ENCODE data around the gene CELF3. TPM values are rescaled to one million over a fixed set of nuclear protein-coding genes. Genes with fewer than 3 reads are reported as not detected.
A peak's percentile ranks its signal among the peaks of the same experiment; 100 is the strongest.

Gene CELF3
- total and polyA plus RNA-seq, 2 of the 13 experiments (the other 11 are each of a cell fraction or from before 2014, with no cell fraction given) = not detected

DNA sequence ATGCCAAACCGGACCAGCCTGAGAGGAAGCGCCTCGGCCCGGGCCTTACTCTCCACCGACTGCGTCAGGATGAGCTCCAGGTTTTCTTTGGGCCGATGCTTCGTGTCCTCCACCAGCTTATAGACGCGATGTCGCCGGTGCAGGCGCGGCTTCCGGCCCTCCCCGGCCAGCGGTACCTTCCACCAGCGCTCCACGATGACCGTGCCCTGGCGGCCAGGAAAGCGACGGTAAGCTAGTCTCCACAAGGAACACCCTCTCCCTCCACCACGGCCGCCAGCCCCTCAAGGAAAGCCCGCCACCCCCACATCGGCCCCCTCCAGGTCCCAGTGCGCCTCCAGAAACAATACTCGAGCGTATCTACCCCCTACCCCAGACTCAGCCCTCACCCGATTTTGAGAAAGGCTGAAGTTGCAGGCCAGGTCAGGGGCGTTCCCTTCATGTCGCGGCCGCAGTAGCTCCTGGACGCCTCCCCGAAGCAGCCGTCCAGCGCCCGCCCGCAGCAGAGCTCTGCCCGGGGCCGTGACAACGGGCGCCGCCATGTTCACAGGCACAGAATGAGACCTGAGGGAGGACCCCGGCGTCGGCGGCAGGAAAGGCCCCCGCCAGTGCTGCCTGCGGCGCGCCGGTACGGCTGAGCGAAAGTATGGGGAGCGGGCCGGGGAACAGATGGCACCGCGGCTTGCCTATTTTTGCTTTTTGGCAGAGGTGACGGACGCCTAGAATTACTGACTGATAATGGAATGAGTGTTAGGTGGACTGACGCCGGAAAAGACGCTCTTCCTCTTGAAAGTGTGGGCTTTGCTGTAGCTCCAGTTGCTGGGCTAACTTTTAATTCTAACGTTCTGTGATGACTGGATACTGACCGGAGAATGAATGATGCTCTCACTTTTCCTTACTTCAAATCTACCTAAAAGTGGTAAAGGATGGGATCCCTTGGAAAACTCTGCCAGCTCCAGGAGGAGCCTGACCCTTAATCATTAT is 46.6 kb upstream of the CELF3 start, which contains the start of gene MRPL9 (continued):
- TF ChIP-seq, protein P1, sequence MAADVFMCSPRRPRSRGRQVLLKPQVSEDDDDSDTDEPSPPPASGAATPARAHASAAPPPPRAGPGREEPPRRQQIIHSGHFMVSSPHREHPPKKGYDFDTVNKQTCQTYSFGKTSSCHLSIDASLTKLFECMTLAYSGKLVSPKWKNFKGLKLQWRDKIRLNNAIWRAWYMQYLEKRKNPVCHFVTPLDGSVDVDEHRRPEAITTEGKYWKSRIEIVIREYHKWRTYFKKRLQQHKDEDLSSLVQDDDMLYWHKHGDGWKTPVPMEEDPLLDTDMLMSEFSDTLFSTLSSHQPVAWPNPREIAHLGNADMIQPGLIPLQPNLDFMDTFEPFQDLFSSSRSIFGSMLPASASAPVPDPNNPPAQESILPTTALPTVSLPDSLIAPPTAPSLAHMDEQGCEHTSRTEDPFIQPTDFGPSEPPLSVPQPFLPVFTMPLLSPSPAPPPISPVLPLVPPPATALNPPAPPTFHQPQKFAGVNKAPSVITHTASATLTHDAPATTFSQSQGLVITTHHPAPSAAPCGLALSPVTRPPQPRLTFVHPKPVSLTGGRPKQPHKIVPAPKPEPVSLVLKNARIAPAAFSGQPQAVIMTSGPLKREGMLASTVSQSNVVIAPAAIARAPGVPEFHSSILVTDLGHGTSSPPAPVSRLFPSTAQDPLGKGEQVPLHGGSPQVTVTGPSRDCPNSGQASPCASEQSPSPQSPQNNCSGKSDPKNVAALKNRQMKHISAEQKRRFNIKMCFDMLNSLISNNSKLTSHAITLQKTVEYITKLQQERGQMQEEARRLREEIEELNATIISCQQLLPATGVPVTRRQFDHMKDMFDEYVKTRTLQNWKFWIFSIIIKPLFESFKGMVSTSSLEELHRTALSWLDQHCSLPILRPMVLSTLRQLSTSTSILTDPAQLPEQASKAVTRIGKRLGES (CRISPR knock-in tag; IDR thresholded peaks at IDR 0.05; ENCODE audit: borderline replicate concordance) = 0 out of 2 replicates have a peak, but pooled peaks have one; percentile 73
- TF ChIP-seq CCAR2 (optimal IDR thresholded peaks at IDR 0.05; ENCODE audit: low read depth, low read length) (no peak), ZNF136 (CRISPR knock-in tag; IDR thresholded peaks at IDR 0.05; ENCODE audit: low read depth) (no peak), XBP1 (CRISPR knock-in tag; IDR thresholded peaks at IDR 0.05) (no peak), KLF15 (CRISPR knock-in tag; IDR thresholded peaks at IDR 0.05; ENCODE audit: borderline replicate concordance) (no peak; the same call in 1 of the 2 replicates), LBX2 (CRISPR knock-in tag; IDR thresholded peaks at IDR 0.05; ENCODE audit: borderline replicate concordance) (no peak), ZNF263 (CRISPR knock-in tag; IDR thresholded peaks at IDR 0.05) (peak; percentile 43; the same call in 1 of the 2 replicates), MEF2D (CRISPR knock-in tag; IDR thresholded peaks at IDR 0.05) (peak; percentile 69; the same call in 1 of the 2 replicates), IKZF1 (IDR thresholded peaks at IDR 0.05) (no peak), U2AF2 (IDR thresholded peaks at IDR 0.05; ENCODE audit: low read depth, low read length) (no peak), SRSF4 (IDR thresholded peaks at IDR 0.05; ENCODE audit: low read depth, low read length, poor library complexity, severe bottlenecking) (no peak), HHEX (CRISPR knock-in tag; IDR thresholded peaks at IDR 0.05) (no peak), POLR2AphosphoS2 (IDR thresholded peaks at IDR 0.05; ENCODE audit: low read depth, low read length) (no peak), ZKSCAN8 (CRISPR knock-in tag; IDR thresholded peaks at IDR 0.05; ENCODE audit: borderline replicate concordance) (no peak), RXRA (CRISPR knock-in tag; IDR thresholded peaks at IDR 0.05) (peak; percentile 49), ZNF543 (CRISPR knock-in tag; IDR thresholded peaks at IDR 0.05) (no peak), ZNF878 (CRISPR knock-in tag; IDR thresholded peaks at IDR 0.05) (no peak), ZBTB25 (CRISPR knock-in tag; IDR thresholded peaks at IDR 0.05) (no peak), FOXO4 (CRISPR knock-in tag; conservative IDR thresholded peaks at IDR 0.05) (0 out of 2 replicates have a peak, but pooled peaks have one; percentile 24)
- TF ChIP-seq, protein P2, sequence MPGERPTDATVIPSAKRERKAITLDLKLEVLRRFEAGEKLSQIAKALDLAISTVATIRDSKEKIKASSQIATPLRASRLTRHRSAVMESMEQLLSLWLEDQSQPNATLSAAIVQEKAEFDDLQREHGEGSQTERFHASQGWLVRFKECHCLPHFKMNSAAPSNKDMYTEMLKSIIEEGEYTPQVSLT (CRISPR knock-in tag; IDR thresholded peaks at IDR 0.05; ENCODE audit: borderline replicate concordance, low read depth) = no peak
- TF ChIP-seq, protein P3, sequence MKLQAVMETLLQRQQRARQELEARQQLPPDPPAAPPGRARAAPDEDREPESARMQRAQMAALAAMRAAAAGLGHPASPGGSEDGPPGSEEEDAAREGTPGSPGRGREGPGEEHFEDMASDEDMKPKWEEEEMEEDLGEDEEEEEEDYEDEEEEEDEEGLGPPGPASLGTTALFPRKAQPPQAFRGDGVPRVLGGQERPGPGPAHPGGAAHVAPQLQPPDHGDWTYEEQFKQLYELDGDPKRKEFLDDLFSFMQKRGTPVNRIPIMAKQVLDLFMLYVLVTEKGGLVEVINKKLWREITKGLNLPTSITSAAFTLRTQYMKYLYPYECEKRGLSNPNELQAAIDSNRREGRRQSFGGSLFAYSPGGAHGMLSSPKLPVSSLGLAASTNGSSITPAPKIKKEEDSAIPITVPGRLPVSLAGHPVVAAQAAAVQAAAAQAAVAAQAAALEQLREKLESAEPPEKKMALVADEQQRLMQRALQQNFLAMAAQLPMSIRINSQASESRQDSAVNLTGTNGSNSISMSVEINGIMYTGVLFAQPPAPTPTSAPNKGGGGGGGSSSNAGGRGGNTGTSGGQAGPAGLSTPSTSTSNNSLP (IDR thresholded peaks at IDR 0.05; ENCODE audit: low read depth, low read length) = no peak
